Mucosa of rectum (tissue), 2 donors: Measurements from ENCODE around the gene AHNAK2.

ENCODE experiments used
- H3K27ac ChIP-seq, 2 donors: one replicate each; pipeline ENCODE4 v1.7.0; 2013; ENCODE audit warnings: inconsistent platforms in 2 of 2, low read depth in 2 of 2, low read length in 2 of 2
- H3K27me3 ChIP-seq, 2 donors: one replicate each; pipeline ENCODE4 v1.7.0; 2013; ENCODE audit warnings: low read length in 2 of 2; ENCODE audit not compliant: control insufficient read depth in 2 of 2, insufficient read depth in 2 of 2
- H3K36me3 ChIP-seq, 2 donors: one replicate each; pipeline ENCODE4 v1.7.0; 2013; ENCODE audit warnings: low read length in 2 of 2; ENCODE audit not compliant: control insufficient read depth in 2 of 2, insufficient read depth in 2 of 2
- H3K4me1 ChIP-seq, 2 donors: one replicate each; pipeline ENCODE4 v1.7.0; 2013; ENCODE audit warnings: low read length in 2 of 2, mild to moderate bottlenecking in 1 of 2; ENCODE audit not compliant: control insufficient read depth in 2 of 2, insufficient read depth in 2 of 2
- H3K4me3 ChIP-seq, 2 donors: one replicate each; pipeline ENCODE4 v1.7.0; 2013; ENCODE audit warnings: low read length in 2 of 2
- H3K9ac ChIP-seq, 2 donors: one replicate each; pipeline ENCODE4 v1.7.0; 2013; ENCODE audit warnings: low read length in 2 of 2, low read depth in 1 of 2, mild to moderate bottlenecking in 1 of 2
- H3K9me3 ChIP-seq, 2 donors: one replicate each; pipeline ENCODE4 v1.7.0; 2013; ENCODE audit warnings: low read length in 2 of 2; ENCODE audit not compliant: control insufficient read depth in 2 of 2
- donor health status: healthy.
- donor health status: Normal muscosa, but diverticular disease.

Gene AHNAK2

DNA sequence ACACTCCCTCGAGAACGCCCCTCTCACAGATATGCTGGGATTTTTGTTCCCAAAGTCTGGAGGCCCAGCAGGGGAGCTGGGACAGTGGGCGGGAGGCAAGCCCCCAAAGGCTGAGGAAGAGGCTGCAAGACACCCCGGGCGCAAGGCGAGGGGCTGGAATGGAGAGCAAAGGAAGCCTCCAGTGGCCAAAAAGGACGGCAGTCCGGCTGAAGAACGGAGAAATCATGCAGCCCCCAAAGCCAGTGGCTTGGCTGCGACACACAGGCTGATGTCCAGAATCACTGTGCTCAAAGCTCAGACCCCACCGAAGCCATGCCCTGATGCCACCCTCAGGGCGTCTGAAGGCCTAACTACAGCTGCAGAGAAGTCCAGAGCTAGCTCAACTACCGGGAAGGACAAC, 18.3 kb upstream of the AHNAK2 start:
- Histone ChIP-seq H3K36me3 (peaks cover 6 to 8% of the 10 kb centered on the region in 2 donors), H3K9me3 (no peaks in the 10 kb centered on the region), H3K4me1 (no peaks in the 10 kb centered on the region), H3K27ac (no peak overlapping the region), H3K27me3 (no peaks in the 10 kb centered on the region), H3K9ac (no peak overlapping the region), H3K4me3 (no peak overlapping the region)

DNA sequence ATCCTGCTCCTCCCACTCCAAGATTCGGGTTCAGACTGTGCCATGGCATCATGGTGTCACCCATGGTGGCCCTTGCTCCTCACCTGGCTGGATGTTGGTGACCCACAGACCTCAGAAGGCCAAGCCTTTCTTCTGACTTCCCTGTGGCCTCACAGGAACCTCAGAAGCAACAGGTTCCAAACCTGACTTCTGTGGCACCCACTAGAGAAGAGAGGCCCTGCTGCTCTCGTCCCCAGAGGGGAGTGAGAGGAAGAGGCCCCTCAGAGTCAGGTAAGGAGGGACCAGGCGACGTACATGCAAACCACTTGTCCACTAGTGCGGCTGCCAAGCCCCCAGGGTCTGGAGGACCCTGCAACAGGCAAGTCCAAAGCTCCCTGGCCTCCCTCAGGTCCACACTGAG, 17.9 kb upstream of the AHNAK2 start:
- H3K27me3 ChIP-seq: no peaks in the 10 kb centered on the region
- H3K9me3 ChIP-seq: no peaks in the 10 kb centered on the region
- no peaks in the 10 kb centered on the region for H3K4me1 ChIP-seq
- no peak overlapping the region for H3K9ac ChIP-seq
- H3K36me3 ChIP-seq: peaks cover 6 to 8% of the 10 kb centered on the region in 2 donors
- no peak overlapping the region for H3K4me3 ChIP-seq
- no peak overlapping the region for H3K27ac ChIP-seq

DNA sequence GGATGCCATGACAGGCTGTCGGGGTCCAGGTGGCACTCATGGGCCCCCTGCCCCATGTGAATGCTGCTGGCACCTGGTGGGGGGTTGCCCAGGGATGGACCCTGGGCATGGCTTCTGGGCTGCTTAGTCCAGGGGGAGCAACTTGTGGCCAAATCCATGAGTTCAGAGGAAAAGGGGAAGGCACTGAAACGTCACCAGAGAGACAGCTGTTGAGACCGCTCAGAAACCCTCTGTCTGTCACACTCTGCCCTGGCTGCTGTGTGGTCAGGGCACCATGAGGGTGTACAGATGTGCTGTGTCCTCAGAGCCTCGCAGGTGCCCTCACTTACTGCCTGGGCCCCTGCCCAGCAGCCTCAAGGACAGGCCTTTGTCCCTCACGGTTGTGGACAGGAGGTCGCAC, 16.8 kb upstream of the AHNAK2 start:
- no peaks in the 10 kb centered on the region for H3K9me3 ChIP-seq
- H3K27ac ChIP-seq: no peak overlapping the region
- H3K4me1 ChIP-seq: no peaks in the 10 kb centered on the region
- H3K36me3 ChIP-seq: peaks cover 6 to 8% of the 10 kb centered on the region in 2 donors
- no peaks in the 10 kb centered on the region for H3K27me3 ChIP-seq
- no peak overlapping the region for H3K9ac ChIP-seq
- H3K4me3 ChIP-seq: no peak overlapping the region

DNA sequence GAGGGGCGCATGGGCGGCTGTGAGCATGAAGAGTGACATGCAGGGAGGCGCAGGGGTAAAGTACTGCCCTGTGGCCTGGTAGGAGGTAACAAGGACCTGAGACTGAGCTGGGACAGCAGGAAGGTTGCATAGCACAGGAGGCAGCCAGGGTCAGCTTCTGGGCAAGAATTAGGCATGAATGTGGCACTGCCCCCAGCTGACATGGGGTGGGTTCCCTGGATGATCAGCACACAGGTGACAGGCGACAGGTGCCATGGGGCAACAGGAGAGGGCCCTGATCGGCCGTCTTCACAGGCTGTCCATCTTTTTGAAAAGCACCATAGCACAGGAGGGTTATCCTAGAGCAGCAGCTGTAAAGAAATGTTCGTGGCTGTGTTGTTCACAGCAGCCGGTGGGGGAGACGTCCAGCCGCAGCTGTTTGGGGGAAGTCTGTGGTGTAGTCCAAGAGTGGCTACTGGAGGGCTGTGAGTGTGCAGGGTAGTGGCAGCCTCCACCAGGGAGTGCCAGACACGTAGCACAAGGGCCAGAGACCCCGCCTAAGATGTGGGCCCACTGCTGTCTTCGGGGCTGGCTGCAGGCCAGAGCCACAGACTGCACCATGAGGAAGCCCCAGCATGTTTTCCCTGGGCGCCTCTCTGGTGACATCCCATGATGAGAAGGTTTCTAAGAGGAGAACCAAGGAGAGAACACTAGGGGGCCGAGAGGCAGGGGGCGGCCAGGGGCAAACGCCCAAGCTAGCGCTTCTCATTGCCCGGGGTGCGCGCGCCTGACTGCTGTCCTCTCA, 15.8 kb upstream of the AHNAK2 start:
- peaks cover 6 to 8% of the 10 kb centered on the region in 2 donors for H3K36me3 ChIP-seq
- H3K9me3 ChIP-seq: no peaks in the 10 kb centered on the region
- no peak overlapping the region for H3K9ac ChIP-seq
- no peak overlapping the region for H3K27ac ChIP-seq
- no peaks in the 10 kb centered on the region for H3K4me1 ChIP-seq
- no peak overlapping the region for H3K4me3 ChIP-seq
- H3K27me3 ChIP-seq: no peaks in the 10 kb centered on the region

DNA sequence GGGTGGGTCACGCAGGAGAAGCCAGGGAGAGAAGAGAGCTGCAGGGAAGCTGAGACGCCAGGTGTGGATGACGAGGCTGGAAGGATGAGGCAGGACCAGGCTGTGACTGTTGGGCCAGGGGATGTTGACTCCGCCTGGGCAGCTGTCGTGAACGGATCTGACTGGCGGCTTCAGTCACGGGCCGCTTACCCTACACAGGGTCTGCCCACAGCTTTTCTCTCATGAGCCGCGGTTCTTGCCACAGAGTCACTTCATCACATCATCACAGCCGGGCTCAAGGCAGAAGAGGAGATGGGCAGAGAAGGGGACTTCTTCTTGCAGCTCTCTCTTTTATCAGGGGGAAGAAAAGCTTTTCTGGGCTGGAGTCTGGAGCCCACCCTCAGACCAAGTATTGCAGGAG, 15.1 kb upstream of the AHNAK2 start:
- Histone ChIP-seq H3K36me3 (peaks cover 6 to 8% of the 10 kb centered on the region in 2 donors), H3K9me3 (no peaks in the 10 kb centered on the region), H3K27me3 (no peaks in the 10 kb centered on the region), H3K27ac (no peak overlapping the region), H3K4me1 (no peaks in the 10 kb centered on the region), H3K4me3 (no peak overlapping the region), H3K9ac (no peak overlapping the region)

DNA sequence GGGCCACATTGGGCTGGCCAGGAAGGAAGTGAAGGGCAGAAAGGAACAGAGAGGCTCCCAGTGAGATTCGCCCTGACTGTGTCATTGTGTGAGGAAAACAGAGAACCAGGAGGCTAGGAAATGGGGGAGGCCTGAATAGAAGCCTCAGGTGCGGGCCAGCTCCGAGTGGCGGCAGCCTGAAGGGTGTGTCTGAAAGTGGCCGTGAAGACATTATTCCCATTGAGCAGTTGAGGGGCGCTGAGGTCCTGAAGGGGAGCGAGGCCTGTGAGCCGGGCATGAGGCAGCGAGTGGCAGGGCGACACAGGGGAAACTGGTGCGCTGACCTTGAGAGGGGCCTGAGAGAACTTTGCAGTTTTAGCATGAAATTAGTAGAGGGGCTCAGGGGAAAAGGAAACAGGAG, 14.3 kb upstream of the AHNAK2 start:
- no peak overlapping the region for H3K27ac ChIP-seq
- H3K4me1 ChIP-seq: no peaks in the 10 kb centered on the region
- H3K27me3 ChIP-seq: no peaks in the 10 kb centered on the region
- peaks cover 6 to 8% of the 10 kb centered on the region in 2 donors for H3K36me3 ChIP-seq
- no peaks in the 10 kb centered on the region for H3K9me3 ChIP-seq
- no peak overlapping the region for H3K4me3 ChIP-seq
- no peak overlapping the region for H3K9ac ChIP-seq

DNA sequence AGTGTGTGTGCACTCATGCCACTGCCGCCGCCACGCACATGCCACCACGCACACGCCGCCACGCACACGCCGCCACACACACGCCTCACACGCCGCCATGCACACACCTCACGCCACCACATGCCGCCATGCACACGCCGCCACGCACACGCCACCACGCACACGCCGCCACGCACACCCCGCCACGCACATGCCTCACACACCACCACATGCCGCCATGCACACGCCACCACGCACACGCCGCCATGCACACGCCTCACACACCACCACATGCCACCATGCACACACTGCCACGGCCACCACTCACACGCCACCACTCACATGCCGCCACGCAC, 13.7 kb upstream of the AHNAK2 start:
- H3K27ac ChIP-seq: no peak overlapping the region
- H3K36me3 ChIP-seq: peaks cover 6 to 8% of the 10 kb centered on the region in 2 donors
- no peaks in the 10 kb centered on the region for H3K9me3 ChIP-seq
- H3K9ac ChIP-seq: no peak overlapping the region
- H3K27me3 ChIP-seq: no peaks in the 10 kb centered on the region
- no peak overlapping the region for H3K4me3 ChIP-seq
- no peaks in the 10 kb centered on the region for H3K4me1 ChIP-seq

DNA sequence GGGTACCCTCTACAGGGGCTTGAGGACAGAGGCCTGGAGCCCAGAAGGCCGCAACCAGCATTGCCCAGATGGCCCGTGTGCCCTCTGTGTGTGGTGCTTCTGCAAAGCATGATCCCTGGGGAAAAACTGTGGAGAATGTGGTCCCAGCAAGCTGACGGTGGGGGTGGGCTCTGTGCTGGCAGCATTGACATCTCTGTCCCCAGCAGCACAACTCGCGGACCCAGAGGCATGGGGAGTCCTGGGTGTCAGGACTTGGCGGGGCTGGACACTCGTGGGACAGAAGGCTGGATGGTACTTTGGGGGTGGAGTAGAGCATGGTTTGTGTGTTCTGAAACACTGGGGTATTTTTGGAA, 11.8 kb upstream of the AHNAK2 start:
- Histone ChIP-seq H3K9ac (no peak overlapping the region), H3K27me3 (no peaks in the 10 kb centered on the region), H3K36me3 (peaks cover 5 to 6% of the 10 kb centered on the region in 2 donors), H3K4me1 (peaks cover 9% of the 10 kb centered on the region in 2 donors), H3K4me3 (no peak overlapping the region), H3K9me3 (no peaks in the 10 kb centered on the region), H3K27ac (no peak overlapping the region)

DNA sequence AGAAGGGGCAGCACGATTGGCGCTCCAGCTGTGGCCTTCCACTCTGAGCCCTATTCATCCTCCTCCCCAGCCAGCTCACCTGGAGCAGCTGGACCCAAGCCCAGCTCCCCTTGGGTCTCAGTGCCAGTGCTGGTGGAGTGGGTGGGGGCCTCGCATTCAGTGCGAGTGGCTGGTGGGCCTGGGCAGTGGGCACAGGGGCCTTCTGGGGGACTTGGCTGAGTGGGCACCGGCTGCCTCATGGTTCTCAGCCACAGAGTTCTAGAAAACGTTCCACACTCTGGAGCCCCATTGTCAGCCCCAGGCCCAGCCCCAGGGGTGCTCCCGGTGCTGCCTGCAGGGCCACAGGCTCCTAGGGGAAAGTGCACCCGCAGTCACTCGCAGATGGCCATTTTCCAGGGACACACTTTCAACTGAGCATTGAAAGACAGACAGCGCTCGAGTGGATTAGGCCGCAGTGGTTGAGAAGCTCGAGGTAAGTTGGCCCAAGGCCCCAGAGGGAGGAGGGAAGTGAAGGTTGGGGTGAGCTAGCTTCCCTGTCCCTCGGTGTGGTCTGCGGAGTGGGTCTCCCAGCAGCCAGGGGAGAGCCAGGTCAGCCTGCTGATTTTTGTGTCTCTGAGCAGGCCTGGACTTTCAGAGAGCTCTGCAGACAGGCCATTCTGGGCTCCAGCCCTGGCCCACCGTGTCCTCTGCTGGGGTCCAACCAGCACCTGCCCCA, 11.2 kb upstream of the AHNAK2 start:
- H3K4me1 ChIP-seq: peaks cover 9% of the 10 kb centered on the region in 2 donors
- H3K4me3 ChIP-seq: no peak overlapping the region
- no peak overlapping the region for H3K9ac ChIP-seq
- H3K27me3 ChIP-seq: no peaks in the 10 kb centered on the region
- H3K9me3 ChIP-seq: no peaks in the 10 kb centered on the region
- H3K36me3 ChIP-seq: peaks cover 5 to 6% of the 10 kb centered on the region in 2 donors
- no peak overlapping the region for H3K27ac ChIP-seq

DNA sequence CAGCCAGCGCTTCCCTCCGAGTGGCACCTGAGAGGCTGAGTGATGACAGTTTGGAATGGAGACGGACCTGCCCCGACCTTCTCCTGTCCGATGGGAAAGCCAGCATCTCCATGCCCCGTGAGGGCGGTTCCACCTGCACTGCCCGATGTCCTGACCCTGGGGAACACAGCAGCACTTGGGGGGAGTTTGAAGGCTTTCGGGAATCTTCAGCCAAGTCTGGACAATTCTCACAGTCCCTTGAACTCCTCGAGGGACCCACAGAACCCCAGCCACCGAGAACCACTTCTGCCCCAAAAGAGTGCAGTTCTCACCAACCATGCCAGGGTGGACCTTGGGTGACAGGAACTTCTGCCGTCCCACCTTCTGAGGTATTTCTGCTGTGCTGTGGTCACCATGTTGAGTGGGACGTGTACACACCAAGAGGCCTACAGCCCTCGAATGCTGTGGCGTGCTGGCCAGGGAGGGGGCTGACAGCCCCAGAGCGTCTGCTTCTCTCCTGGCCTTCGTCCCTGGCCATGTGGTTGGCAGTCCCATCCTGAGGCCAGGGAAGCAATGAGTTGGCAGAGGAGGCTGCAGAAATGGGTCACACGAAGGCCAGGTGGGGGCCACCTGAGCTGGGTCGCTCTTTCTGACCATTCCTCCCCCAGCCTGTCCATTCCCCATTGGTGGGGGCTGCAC, 8.5 kb upstream of the AHNAK2 start:
- Histone ChIP-seq H3K4me1 (peaks cover 9% of the 10 kb centered on the region in 2 donors), H3K9me3 (no peaks in the 10 kb centered on the region), H3K36me3 (peaks cover 0 to under 1% of the 10 kb centered on the region in 2 donors), H3K4me3 (peak overlapping the region; percentile 74 to 79), H3K27ac (no peak overlapping the region), H3K9ac (peak overlapping the region; percentile 47 to 76), H3K27me3 (no peaks in the 10 kb centered on the region)
